Testis (tissue), 3 donors: ENCODE data around the gene VWF. TPM values are rescaled to one million over a fixed set of nuclear protein-coding genes. Genes with fewer than 3 reads are reported as not detected.

Source experiments
- DNase-seq: peaks from one replicate; pipeline ENCODE4 v3.0.0-alpha.2; 2019
- H3K27ac ChIP-seq, 2 donors: fragments of 200-600 bp; sonication (generic); one replicate each; pipeline ENCODE4 v1.5.1; 2019
- H3K27me3 ChIP-seq: fragments of 200-600 bp; sonication (generic); one replicate; pipeline ENCODE4 v1.5.1; 2019
- H3K36me3 ChIP-seq: fragments of 200-600 bp; sonication (generic); one replicate; pipeline ENCODE4 v1.5.1; 2017; ENCODE audit warnings: low read depth; ENCODE audit errors: missing control alignments
- H3K4me1 ChIP-seq: fragments of 200-600 bp; sonication (generic); one replicate; pipeline ENCODE4 v1.5.1; 2019
- H3K4me3 ChIP-seq, 2 donors: fragments of 200-600 bp; sonication (generic); one replicate each; pipeline ENCODE4 v1.5.1; 2017 to 2019
- H3K9me3 ChIP-seq: fragments of 200-600 bp; sonication (generic); one replicate; pipeline ENCODE4 v1.5.1; 2017
- POLR2A ChIP-seq: fragments of 450-650 bp; IDR thresholded peaks from one replicate; pipeline ENCODE4 v1.6.1; 2017; ENCODE audit warnings: antibody characterized with exemption, mild to moderate bottlenecking, moderate library complexity
- WGBS, 2 donors: methylation state at CpG; one replicate each; pipeline ENCODE4 v1.1.5; 2018; 5-methylcytosine and 5-hydroxymethylcytosine counted together
- intact Hi-C: fragments of 100-400 bp; cut with DNase I; formaldehyde crosslinking; loops from one replicate; pipeline ENCODE4 v1.15.1; 2023; ENCODE audit warnings: low total_unique reads
- polyA plus RNA-seq: library from polyadenylated mRNA; stranded (reverse); fragments of 350-450 nt; fragmentation: Illumina TruSeq; extraction: RNeasy Lipid Tissue Mini Kit (QIAGEN cat#74804); gene quantifications from one replicate; pipeline ENCODE4 v1.2.3, GENCODE V29; 2014; ENCODE audit warnings: low read depth, low replicate concordance; ENCODE audit not compliant: insufficient read depth
- total RNA-seq, 2 donors: library from RNA; depleted of rRNA; stranded (reverse); fragments of >200 nt; gene quantifications; one replicate each; pipeline ENCODE4 v1.2.3, GENCODE V29; 2016
- TF ChIP-seq, protein P1 (sequence below), 3 experiments: fragments of 450-650 bp in 2 of 3; fragments of 200-600 bp in 1 of 3; sonication (generic) in 1 of 3; IDR thresholded peaks; one replicate each; pipeline ENCODE4 v1.5.1; 2016 to 2019; ENCODE audit warnings: antibody characterized with exemption in 3 of 3, mild to moderate bottlenecking in 2 of 3, moderate library complexity in 1 of 3

VWF gene
- total and polyA plus RNA-seq, 3 donors from 2014 or later: 68.3 to 86.2 (median 83.7) TPM

DNA sequence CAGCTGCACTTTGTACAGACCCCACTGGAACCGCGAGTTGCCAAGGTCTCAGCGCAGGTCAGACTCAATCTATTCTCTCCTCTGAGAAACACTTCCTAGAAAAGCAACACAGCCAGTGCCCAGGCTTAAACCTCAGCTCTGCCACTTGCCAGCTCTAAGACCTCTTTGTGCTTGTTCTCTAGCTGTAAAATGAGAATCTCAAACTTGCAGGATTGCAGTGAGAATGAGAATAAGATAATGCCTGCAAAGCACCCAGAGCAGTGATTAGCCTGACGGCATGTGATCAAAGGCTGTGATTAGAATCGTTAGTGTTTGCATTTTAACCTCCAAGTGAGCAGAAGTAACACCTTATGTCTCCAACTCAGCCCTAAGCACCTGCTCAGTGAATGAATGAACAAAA lies 200.7 kb downstream of the VWF start:
- intact Hi-C loops: no loop called here
- WGBS, 2 donors: 35 to 60% methylated on average over 5 of the region's 5 CpGs
- Histone ChIP-seq H3K27ac (no peak overlapping the region), H3K4me1 (no peaks in the 10 kb centered on the region), H3K4me3 (no peak overlapping the region), H3K9me3 (no peaks in the 10 kb centered on the region), H3K36me3 (no peaks in the 10 kb centered on the region), H3K27me3 (no peaks in the 10 kb centered on the region)
- DNase-seq: no peak
- no peak for TF ChIP-seq POLR2A
- TF ChIP-seq, protein P1, sequence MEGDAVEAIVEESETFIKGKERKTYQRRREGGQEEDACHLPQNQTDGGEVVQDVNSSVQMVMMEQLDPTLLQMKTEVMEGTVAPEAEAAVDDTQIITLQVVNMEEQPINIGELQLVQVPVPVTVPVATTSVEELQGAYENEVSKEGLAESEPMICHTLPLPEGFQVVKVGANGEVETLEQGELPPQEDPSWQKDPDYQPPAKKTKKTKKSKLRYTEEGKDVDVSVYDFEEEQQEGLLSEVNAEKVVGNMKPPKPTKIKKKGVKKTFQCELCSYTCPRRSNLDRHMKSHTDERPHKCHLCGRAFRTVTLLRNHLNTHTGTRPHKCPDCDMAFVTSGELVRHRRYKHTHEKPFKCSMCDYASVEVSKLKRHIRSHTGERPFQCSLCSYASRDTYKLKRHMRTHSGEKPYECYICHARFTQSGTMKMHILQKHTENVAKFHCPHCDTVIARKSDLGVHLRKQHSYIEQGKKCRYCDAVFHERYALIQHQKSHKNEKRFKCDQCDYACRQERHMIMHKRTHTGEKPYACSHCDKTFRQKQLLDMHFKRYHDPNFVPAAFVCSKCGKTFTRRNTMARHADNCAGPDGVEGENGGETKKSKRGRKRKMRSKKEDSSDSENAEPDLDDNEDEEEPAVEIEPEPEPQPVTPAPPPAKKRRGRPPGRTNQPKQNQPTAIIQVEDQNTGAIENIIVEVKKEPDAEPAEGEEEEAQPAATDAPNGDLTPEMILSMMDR (IDR thresholded peaks at IDR 0.05): no peak

DNA sequence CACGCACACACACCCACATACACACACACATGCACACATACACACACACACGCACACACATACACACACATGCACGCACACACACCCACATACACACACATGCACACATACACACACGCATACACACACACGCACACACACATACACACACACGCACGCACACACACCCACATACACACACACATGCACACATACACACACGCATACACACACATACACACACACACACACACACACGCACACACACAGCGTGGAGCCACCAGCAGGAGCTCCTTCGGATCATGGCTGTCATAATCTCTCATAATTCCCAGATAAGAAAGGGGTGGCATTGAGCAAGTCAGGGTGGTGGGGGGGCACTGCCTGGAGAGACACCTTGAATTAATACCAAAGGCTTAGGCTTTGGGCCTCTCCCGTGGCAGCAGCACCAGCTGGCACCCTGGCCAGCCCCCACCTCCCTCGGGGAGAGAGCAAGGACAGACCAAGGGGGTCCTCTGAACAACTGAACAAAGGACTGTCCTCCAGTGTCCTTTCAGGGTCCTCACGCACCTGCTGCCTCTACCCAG lies 201.3 kb downstream of the VWF start:
- Histone ChIP-seq H3K4me1 (no peaks in the 10 kb centered on the region), H3K4me3 (no peak overlapping the region), H3K9me3 (no peaks in the 10 kb centered on the region), H3K27me3 (no peaks in the 10 kb centered on the region), H3K36me3 (no peaks in the 10 kb centered on the region), H3K27ac (no peak overlapping the region)
- DNase-seq: no peak
- WGBS, 2 donors: 54 to 55% methylated on average over 10 to 13 of the region's 14 CpGs
- intact Hi-C loops: no loop called here
- TF ChIP-seq, protein P1 (IDR thresholded peaks at IDR 0.05): no peak
- TF ChIP-seq POLR2A: no peak

DNA sequence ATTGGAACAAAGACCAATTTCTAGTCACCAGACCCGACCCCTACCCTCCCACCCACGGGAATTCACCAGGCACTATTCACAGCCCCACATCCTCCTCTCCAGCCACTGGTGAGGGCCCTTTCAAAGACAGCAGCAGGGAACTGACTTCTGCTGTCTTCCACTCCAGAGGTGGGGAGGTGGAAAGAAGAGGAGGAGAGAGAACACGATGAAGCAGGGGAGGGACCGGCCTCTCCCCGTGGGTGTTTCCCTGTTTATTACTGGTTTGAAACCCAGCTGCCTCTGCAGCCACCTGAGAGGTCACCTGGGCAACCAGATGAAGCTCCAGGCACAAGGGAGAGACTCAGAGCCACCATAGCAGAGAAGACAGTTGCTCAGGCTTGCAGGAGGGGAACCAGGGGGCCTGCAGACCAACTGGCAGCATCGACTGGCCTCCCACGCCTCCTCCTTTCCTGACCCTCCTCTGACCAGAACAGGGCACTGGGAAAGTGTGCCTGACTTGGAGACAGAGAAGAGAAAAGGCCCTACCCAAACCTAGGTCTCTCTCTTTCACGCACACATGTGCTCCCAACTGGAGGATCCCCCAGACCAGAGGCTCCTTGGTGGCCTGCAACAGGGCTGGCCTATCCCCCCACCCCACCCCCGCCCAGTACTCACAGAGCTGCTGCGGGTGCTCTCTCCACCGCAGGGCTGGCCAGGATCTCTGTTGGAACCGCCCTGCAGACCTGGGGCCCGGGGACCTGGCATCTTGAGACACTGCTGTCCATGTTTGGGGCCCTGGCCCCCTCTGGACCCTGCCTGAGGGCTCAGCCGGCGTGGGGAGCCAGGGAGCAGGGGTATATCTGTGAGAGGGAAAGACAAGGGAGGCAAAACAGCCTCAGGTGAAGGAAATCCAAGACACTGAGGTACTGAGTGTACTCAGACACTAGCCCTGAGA lies 202.2 kb downstream of the VWF start:
- WGBS, 2 donors: 59 to 65% methylated on average over 9 to 15 of the region's 15 CpGs
- H3K27ac ChIP-seq: no peak overlapping the region
- DNase-seq: no peak
- no peaks in the 10 kb centered on the region for H3K9me3 ChIP-seq
- no peak overlapping the region for H3K4me3 ChIP-seq
- H3K36me3 ChIP-seq: no peaks in the 10 kb centered on the region
- H3K27me3 ChIP-seq: no peaks in the 10 kb centered on the region
- intact Hi-C loops: no loop called here
- no peak for TF ChIP-seq POLR2A
- TF ChIP-seq, protein P1 (IDR thresholded peaks at IDR 0.05): no peak
- H3K4me1 ChIP-seq: no peaks in the 10 kb centered on the region

DNA sequence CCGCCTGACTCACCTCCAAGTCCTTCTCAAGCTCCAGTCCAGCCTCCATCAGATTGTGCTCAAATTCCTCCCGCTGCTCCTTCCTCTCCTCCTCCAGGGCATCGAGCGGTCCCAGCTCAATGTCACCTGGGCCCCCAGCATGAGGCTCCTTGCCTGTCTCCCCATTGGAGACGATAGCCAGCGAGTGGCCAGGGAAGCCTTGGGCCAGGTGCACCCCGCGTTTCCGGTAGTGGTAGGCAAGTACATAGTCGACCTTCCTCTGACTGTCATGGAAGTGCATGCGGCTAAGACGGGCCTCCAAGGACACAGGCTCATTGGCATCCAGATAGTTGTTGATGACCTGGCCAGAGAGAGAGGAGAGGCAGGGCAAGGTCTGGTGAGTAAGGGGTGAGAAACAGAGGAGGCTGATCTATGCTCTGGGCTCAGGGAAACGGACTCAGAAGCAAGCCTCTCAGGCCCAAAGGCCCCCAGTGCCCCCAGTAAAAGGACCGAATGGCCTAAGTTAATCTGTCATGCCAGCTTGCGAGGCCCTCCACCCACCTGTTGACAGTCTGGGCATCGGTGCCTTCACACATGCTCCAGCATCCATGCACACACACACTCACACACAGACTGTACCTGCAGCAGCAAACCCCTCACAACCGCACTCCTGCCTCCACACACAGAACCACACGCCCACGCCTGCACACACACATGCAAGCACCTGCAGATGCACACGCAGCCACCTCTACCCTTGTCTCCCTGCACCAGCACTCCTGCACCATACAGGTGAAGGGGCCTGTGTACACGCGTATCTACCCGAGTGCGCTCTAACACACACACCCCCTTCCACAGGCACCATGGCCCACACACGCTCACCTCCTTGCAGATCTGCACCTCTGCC lies 203.2 kb downstream of the VWF start:
- no peaks in the 10 kb centered on the region for H3K9me3 ChIP-seq
- H3K4me1 ChIP-seq: no peaks in the 10 kb centered on the region
- H3K27ac ChIP-seq: no peak overlapping the region
- intact Hi-C loops: no loop called here
- no peak overlapping the region for H3K4me3 ChIP-seq
- H3K36me3 ChIP-seq: no peaks in the 10 kb centered on the region
- WGBS, 2 donors: 94 to 95% methylated on average over 22 to 25 of the region's 25 CpGs
- no peak for DNase-seq
- no peaks in the 10 kb centered on the region for H3K27me3 ChIP-seq
- no peak for TF ChIP-seq POLR2A
- TF ChIP-seq, protein P1 (IDR thresholded peaks at IDR 0.05): no peak
